ENCODE measurements around the gene TPSD1.
"Not testable (repeated sequence)": the region's sequence is repeated elsewhere in the genome, so short reads cannot be mapped to it uniquely, and the experiment has no call there.

TPSD1 gene

GRCh38 chr16:1283996-1284616, 28.2 kb downstream of the TPSD1 start:
- no peak for DNase-seq

DNA sequence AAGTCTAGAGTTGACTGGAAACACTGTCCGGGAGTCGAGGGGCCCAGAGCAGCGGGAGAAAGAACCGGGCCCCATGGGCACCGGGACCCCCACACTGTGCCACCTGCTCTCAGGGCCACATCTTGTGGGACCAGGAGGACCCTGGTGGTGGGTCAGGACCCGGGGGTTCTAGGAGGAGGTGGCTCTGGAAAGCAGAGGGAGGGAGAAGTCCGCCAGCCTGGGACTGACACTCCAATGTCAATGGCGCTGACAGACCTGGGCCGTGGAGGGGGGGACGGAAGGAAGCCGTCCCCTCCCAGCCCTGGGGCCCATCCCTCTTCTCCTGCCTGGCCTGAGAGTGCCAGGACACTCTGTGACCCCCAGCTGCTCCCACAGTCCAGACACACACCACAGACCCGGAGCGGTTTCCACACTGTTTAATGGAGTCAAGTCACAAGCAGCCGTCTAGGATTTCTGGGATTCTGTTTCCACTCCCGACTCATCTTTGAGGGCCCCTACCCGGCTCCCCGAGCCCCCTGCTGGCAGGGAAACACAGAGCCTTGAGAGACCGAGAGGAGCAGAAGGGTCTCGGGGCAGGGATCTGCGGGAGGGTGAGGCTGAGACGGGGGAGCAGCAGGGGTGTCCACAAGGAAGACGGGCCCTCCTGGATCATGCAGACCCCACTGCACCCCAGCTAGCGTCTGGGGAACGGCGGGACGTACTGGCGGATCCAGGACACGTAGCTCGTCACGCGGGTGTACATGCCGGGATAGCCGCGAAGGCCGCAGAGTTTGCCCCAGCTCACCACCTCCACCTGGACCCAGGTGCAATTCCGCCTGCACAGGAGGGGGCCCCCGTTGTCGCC, 30.0 kb downstream of the TPSD1 start:
- no peak for DNase-seq

- DNase-seq, result no peak
Observed at GRCh38 chr16:1286513-1287094, 30.7 kb downstream of the TPSD1 start.

DNA sequence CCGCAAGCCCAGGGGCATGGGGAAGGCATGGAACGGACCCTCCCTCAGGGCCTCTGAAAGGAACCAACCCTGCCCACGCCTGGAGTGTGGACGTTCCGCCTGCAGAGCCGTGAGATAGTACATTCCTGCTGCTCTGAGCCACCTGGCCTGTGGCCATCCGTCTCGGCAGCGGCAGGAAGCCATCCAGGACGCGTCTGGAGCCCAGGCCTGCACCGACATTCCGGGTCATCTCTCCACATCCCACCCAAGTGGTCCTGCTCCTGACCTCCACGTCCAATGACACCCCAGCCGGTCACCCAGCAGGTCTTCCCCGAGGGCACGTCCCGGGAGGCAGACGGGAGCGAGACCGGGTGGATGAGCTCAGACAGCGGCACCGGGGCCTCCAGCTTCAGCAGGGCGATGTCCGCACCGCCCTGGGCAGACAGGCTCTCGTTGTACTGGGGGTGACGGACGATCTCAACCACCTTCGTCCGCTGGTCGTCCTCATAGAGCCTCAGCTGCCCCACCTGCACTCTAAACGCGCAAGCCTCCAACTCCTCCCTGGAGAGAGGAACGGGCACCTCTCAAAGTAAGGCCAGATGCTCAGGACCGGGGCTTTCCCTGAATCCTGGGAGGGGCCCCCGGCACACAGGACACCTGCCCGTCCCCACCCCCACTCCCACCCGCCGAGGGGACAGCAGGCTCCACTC, 32.3 kb downstream of the TPSD1 start:
- no peak for DNase-seq

- DNase-seq, result no peak
Observed at GRCh38 chr16:1288813-1289476, 33.1 kb downstream of the TPSD1 start.

GRCh38 chr16:1289477-1289866, 33.6 kb downstream of the TPSD1 start:
- no peak for DNase-seq

GRCh38 chr16:1290063-1290501, 34.2 kb downstream of the TPSD1 start:
- DNase-seq, result no peak

- DNase-seq, result peak; percentile 63
Observed at GRCh38 chr16:1290860-1291575, 35.1 kb downstream of the TPSD1 start.

DNA sequence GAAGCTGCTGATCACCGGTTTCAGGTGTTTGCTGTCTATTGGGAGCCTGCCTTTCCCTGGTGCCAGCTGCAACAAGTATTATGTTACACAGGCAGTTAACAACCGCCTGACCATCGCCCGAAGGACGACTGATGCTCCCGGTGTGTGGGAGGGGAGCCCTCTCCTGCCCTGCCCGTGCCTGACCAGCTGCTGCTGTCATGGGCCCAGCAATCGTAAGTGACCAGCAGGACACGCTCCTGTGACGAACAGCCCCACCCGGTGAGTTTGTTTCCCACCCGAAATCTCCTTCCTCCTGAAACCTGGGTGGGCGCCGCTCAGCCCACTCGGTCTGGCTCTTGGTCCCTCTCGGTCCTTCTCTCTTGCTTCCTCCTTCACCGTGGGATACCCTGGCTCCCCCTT, 35.7 kb downstream of the TPSD1 start:
- DNase-seq, result no peak

- DNase-seq, result not testable (repeated sequence)
Observed at GRCh38 chr16:1292208-1292607, 36.3 kb downstream of the TPSD1 start.

GRCh38 chr16:1292808-1293207, 36.9 kb downstream of the TPSD1 start:
- not testable (repeated sequence) for DNase-seq

- DNase-seq, result no peak
Observed at GRCh38 chr16:1293921-1294656, 38.2 kb downstream of the TPSD1 start.

GRCh38 chr16:1295465-1295864, 39.6 kb downstream of the TPSD1 start:
- no peak for DNase-seq

DNA sequence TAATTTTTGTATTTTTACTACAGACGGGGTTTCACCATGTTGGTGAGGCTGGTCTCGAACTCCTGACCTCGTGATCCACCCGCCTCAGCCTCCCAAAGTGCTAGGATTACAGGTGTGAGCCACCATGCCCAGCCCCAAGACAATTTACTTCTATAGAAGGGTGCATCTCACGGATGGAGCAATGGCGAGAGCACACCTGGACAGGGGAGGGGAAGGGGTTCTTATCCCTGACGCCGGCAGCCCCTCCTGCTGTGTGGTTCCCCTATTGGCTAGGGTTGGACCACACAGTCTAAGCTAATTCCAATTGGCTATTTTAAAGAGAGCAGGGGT, 40.8 kb downstream of the TPSD1 start:
- not testable (repeated sequence) for DNase-seq

DNA sequence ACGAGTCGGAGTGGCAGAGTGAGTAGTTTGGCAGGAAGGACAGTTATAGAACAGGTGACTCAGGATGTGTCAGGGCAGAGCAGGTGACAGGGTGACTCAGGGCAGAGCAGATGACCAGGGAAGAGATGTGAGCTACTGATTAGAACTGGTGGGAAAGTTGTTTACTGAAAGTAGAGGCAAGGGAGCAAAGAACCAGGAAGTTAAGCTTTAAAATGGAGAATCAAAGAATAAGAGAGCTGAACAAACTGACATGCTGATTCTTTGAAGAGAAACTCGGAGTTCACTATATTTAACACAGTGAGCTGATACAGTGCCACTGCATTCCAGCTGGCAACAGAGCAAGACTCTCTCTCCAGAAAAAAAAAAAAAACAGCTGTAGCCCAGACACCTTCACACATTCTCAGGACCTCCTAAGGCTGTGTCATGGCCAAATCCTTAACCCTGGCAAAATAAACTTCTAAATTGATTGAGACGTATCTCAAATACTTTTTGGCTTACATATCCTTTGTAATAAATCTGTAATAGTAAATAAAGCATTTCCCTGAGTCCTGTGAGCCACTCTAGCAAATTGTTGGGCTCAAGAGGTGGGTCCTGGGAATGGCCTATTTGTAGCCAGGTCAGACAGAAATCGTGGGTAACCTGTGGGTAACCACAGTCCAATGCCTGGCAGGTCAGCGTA, 41.3 kb downstream of the TPSD1 start:
- DNase-seq, result peak; percentile 28

- no peak for DNase-seq
Observed at GRCh38 chr16:1298406-1298805, 42.5 kb downstream of the TPSD1 start.

GRCh38 chr16:1299012-1299867, 43.4 kb downstream of the TPSD1 start:
- DNase-seq, result no peak

- no peak for DNase-seq
Observed at GRCh38 chr16:1299868-1300203, 44.0 kb downstream of the TPSD1 start.

DNA sequence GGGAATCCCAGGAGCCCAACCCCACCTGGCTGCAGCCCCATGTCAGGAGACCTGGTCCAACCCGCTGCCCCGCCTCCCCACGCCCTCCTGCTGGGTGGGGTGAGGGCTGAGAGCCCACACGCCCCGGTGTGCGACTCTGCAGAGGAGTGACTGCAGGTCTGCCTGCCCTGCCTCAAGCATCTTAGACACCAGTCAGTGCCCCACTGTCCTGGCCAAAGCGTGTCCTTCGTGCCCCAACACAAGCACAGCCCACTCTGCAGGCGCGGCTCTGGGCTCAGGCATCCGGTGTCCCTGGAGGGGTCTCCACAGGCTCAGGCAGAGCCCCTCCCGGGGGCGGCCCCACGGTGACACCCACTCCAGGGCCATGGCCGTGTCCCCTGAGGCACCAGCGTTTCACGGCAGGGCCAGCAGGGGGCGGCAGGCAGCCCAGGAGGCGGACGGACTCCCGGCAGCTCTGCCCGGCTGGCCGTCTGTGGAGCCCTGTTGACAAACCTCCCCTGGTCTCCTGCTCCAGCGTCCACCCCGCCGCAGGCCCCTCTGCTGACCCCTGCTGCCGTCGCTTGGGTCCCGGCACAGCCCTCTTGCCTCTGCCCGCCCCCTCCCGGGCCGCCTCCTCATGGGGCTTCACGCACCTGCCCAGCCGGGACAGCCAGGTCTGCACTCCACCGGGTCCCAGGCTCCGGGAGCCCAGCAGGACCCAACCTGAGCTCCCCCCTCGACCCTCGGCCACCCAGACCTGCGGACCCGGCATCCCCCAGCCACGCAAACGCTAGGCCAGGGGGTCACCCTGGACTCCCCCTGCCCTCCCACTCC, 45.0 kb downstream of the TPSD1 start:
- no peak for DNase-seq

Measured in DMS79 treated with DMSO at 0.1 percent for 48 hours (cell line).